Prostate gland (tissue), 2 donors: ENCODE data around the gene CELF4.

ENCODE experiments used
- POLR2A ChIP-seq: fragments of 450-650 bp; IDR thresholded peaks from one replicate; pipeline ENCODE4 v1.6.1; 2016; ENCODE audit warnings: antibody characterized with exemption, mild to moderate bottlenecking
- POLR2AphosphoS5 ChIP-seq: sonication (generic); formaldehyde crosslinking; IDR thresholded peaks from one replicate; pipeline ENCODE4 v1.6.1; 2017; ENCODE audit warnings: antibody characterized with exemption
- TF ChIP-seq, protein P1 (sequence below), 4 experiments: fragments of 200-600 bp in 2 of 4; fragments of 450-650 bp in 2 of 4; sonication (generic) in 2 of 4; IDR thresholded peaks; 1 replicate in 3 of 4; 2 replicates in 1 of 4; pipeline ENCODE4 v1.5.1; 2016 to 2019; ENCODE audit warnings: antibody characterized with exemption in 4 of 4, mild to moderate bottlenecking in 2 of 4, moderate library complexity in 2 of 4

DNA sequence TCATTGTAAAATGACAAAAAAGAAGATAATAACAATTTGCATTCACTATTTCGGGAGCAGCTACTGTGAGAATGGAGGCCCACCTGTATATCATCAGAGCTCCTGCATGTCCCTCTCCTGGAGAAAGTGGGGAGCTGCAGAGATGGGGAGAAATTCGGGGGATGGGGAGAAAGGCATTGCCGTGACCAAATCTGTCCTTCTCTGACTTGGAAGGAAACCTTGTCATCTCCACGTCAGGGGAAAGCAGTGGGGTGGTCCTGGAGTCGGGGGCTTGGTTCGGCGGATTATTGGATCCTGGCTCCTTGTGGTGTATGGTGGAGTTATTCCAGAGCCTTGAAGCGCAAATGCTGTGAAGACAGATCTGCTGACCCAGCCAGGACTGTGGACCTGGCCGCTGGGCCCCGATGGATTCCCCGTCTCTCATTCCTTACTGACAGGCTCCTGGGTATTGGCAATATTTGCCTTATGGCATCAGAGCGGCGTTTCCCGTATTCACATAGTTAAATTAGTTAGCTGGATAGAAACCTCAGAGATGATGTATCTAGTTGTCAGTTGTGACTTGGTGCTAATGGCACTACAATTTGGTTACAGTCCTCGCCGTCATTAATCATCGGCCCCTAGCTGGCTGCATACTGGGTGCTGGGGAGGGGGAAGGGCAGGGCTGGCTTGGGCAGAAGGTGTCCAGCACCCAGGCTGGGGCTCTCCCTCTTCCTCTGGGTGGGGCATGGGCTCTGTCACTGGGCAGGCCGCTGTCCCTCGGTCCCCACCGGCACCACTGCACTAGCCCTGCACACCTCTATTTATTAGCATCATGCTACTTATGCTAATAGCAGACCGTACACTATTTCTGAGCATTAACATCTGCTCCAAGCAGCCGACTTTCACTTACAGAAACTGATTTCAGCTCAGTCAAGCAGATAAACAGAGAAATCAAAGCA is 31.7 kb downstream of the CELF4 start:
- TF ChIP-seq, protein P1, sequence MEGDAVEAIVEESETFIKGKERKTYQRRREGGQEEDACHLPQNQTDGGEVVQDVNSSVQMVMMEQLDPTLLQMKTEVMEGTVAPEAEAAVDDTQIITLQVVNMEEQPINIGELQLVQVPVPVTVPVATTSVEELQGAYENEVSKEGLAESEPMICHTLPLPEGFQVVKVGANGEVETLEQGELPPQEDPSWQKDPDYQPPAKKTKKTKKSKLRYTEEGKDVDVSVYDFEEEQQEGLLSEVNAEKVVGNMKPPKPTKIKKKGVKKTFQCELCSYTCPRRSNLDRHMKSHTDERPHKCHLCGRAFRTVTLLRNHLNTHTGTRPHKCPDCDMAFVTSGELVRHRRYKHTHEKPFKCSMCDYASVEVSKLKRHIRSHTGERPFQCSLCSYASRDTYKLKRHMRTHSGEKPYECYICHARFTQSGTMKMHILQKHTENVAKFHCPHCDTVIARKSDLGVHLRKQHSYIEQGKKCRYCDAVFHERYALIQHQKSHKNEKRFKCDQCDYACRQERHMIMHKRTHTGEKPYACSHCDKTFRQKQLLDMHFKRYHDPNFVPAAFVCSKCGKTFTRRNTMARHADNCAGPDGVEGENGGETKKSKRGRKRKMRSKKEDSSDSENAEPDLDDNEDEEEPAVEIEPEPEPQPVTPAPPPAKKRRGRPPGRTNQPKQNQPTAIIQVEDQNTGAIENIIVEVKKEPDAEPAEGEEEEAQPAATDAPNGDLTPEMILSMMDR (IDR thresholded peaks at IDR 0.05), result no peak
- TF ChIP-seq POLR2A (no peak), POLR2AphosphoS5 (no peak)
